ENCODE results near the gene GPR32. TPM values are rescaled to one million over a fixed set of nuclear protein-coding genes. Genes with fewer than 3 reads are reported as not detected.

Gene GPR32
- total RNA-seq, 4 donors from 2014 or later, result not detected

DNA sequence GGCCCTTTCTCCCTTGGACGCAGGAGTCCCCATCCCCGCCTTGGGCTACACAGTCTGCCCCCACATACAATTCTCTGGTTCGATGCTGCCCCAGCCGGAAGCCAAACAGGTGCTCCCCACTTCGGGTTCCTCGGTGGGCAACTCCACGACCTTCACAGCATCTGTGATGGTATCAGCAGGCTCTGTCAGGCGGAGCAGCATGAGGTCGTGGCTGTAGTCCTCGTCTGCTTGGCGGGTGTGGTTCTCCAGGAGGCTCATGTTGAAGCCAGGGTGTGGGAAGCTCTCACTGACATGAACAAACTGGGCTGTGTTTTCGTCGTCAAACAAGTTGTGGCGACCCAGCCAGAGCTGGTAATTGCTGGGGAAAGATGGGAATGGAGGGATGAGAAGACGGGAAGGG lies 49.8 kb downstream of the GPR32 start:
- no peak for DNase-seq (ENCODE audit: low spot score in 2 of 2)
- Histone ChIP-seq H3K4me1 (peaks cover 44% of the 10 kb centered on the region), H3K9me3 (no peaks in the 10 kb centered on the region), H3K36me3 (no peaks in the 10 kb centered on the region), H3K27ac (peak overlapping the region; percentile 39), H3K27me3 (peaks cover 76% of the 10 kb centered on the region), H3K4me3 (peak overlapping the region; percentile 26)
- 13% methylated on average over 13 of the region's 15 CpGs for WGBS
- TF ChIP-seq EP300 (IDR thresholded peaks at IDR 0.05) (no peak), POLR2A (IDR thresholded peaks at IDR 0.05) (no peak), POLR2AphosphoS5 (IDR thresholded peaks at IDR 0.05) (no peak)
- TF ChIP-seq, protein P1, sequence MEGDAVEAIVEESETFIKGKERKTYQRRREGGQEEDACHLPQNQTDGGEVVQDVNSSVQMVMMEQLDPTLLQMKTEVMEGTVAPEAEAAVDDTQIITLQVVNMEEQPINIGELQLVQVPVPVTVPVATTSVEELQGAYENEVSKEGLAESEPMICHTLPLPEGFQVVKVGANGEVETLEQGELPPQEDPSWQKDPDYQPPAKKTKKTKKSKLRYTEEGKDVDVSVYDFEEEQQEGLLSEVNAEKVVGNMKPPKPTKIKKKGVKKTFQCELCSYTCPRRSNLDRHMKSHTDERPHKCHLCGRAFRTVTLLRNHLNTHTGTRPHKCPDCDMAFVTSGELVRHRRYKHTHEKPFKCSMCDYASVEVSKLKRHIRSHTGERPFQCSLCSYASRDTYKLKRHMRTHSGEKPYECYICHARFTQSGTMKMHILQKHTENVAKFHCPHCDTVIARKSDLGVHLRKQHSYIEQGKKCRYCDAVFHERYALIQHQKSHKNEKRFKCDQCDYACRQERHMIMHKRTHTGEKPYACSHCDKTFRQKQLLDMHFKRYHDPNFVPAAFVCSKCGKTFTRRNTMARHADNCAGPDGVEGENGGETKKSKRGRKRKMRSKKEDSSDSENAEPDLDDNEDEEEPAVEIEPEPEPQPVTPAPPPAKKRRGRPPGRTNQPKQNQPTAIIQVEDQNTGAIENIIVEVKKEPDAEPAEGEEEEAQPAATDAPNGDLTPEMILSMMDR (IDR thresholded peaks at IDR 0.05), result no peak

GRCh38 chr19:50820549-50821247 lies 50.4 kb downstream of the GPR32 start:
- peak overlapping the region; percentile 39 for H3K27ac ChIP-seq
- WGBS, result 4% methylated on average over 21 of the region's 21 CpGs
- no peak for DNase-seq (ENCODE audit: low spot score in 2 of 2)

GRCh38 chr19:50821248-50821612 lies 51.0 kb downstream of the GPR32 start:
- H3K4me3 ChIP-seq, result peak overlapping the region; percentile 26
- TF ChIP-seq, protein P1 (IDR thresholded peaks at IDR 0.05), result no peak
- TF ChIP-seq POLR2AphosphoS5 (IDR thresholded peaks at IDR 0.05) (no peak), POLR2A (IDR thresholded peaks at IDR 0.05) (no peak), EP300 (IDR thresholded peaks at IDR 0.05) (no peak)
- WGBS, result 50% methylated on average over 4 of the region's 4 CpGs
- H3K4me1 ChIP-seq, result peaks cover 44% of the 10 kb centered on the region
- no peaks in the 10 kb centered on the region for H3K9me3 ChIP-seq
- no peaks in the 10 kb centered on the region for H3K36me3 ChIP-seq
- H3K27ac ChIP-seq, result no peak overlapping the region
- H3K27me3 ChIP-seq, result peaks cover 69% of the 10 kb centered on the region
- no peak for DNase-seq (ENCODE audit: low spot score in 2 of 2)

More at GRCh38 chr19:50820549-50821247, 50.4 kb downstream of the GPR32 start:
- TF ChIP-seq EP300 (IDR thresholded peaks at IDR 0.05), result no peak
- no peak for TF ChIP-seq POLR2AphosphoS5 (IDR thresholded peaks at IDR 0.05)
- TF ChIP-seq POLR2A (IDR thresholded peaks at IDR 0.05), result no peak
- TF ChIP-seq, protein P1 (IDR thresholded peaks at IDR 0.05), result no peak
- Histone ChIP-seq H3K27me3 (peaks cover 70% of the 10 kb centered on the region), H3K36me3 (no peaks in the 10 kb centered on the region), H3K9me3 (no peaks in the 10 kb centered on the region), H3K4me1 (peaks cover 44% of the 10 kb centered on the region), H3K4me3 (peak overlapping the region; percentile 26)

Other genes with a start within 250 kb of the GPR32 start
- 1 to 10 TPM in 2 of 4 donors, under 1 TPM in 2; 0.24 to 1.0 (median 0.81) TPM for gene LRRC4B, start 202.0 kb upstream of the GPR32 start, total RNA-seq
- gene SYT3, start 130.6 kb upstream of the GPR32 start, total RNA-seq, result 1 to 10 TPM in 1 of 4 donors, under 1 TPM in 2, not detected in 1; 0.23 to 1.8 (median 0.30) TPM
- gene C19orf81, start 121.0 kb upstream of the GPR32 start, total RNA-seq, result 10 to 100 TPM in 1 of 4 donors, not detected in 3; 19.8 TPM
- gene SHANK1, start 50.7 kb upstream of the GPR32 start, total RNA-seq, result 1 to 10 TPM in 1 of 4 donors, under 1 TPM in 1, not detected in 2; 0.42 to 6.6 TPM
- gene CLEC11A, start 47.1 kb upstream of the GPR32 start, total RNA-seq, result 10 to 100 TPM in 1 of 4 donors, 1 to 10 TPM in 3; 5.8 to 14.1 (median 7.7) TPM
- gene ACP4, start 20.0 kb downstream of the GPR32 start, total RNA-seq, result under 1 TPM in 2 of 4 donors, not detected in 2; 0.49 to 0.97 TPM
- 10 to 100 TPM; 34.3 to 58.3 (median 40.5) TPM for gene KLK1, start 53.3 kb downstream of the GPR32 start, total RNA-seq
- not detected for gene KLK15, start 63.1 kb downstream of the GPR32 start, total RNA-seq
- 1 to 10 TPM in 1 of 4 donors, under 1 TPM in 3; 0.24 to 1.9 (median 0.67) TPM for gene KLK3, start 84.5 kb downstream of the GPR32 start, total RNA-seq
- not detected for gene KLK2, start 103.0 kb downstream of the GPR32 start, total RNA-seq
- 1 to 10 TPM in 1 of 4 donors, under 1 TPM in 1, not detected in 2; 0.83 to 1.6 TPM for gene KLK4, start 140.9 kb downstream of the GPR32 start, total RNA-seq
- 100 to 1,000 TPM in 3 of 4 donors, 10 to 100 TPM in 1; 40.3 to 299 (median 177) TPM for gene KLK5, start 182.6 kb downstream of the GPR32 start, total RNA-seq
- gene KLK6, start 199.1 kb downstream of the GPR32 start, total RNA-seq, result 10 to 100 TPM in 1 of 4 donors, 1 to 10 TPM in 2, not detected in 1; 5.4 to 56.9 (median 9.0) TPM
- 100 to 1,000 TPM in 3 of 4 donors, 10 to 100 TPM in 1; 48.3 to 418 (median 218) TPM for gene KLK7, start 213.5 kb downstream of the GPR32 start, total RNA-seq
- 100 to 1,000 TPM in 1 of 4 donors, 10 to 100 TPM in 3; 19.7 to 126 (median 87.2) TPM for gene KLK8, start 231.1 kb downstream of the GPR32 start, total RNA-seq
- gene KLK10, start 249.2 kb downstream of the GPR32 start, total RNA-seq, result 10 to 100 TPM; 45.2 to 85.3 (median 53.9) TPM